H1 (cell line): ENCODE data around the gene DPM3. TPM values are rescaled to one million over a fixed set of nuclear protein-coding genes. Genes with fewer than 3 reads are reported as not detected.

Source experiments
- CTCF ChIA-PET: fragments of 300-600 bp; sonication (Branson Sonifier 250); formaldehyde crosslinking; loops from one replicate; lab custom pipeline; 2021; ENCODE audit not compliant: partially characterized antibody; lab: Charles Lee
- POLR2A ChIA-PET: fragments of 300-600 bp; sonication (Branson Sonifier 250); formaldehyde crosslinking; loops from one replicate; lab custom pipeline; 2021; ENCODE audit warnings: inconsistent platforms; ENCODE audit not compliant: partially characterized antibody; lab: Charles Lee
- DNase-seq, 2 experiments: peaks; one replicate each; pipeline versions ENCODE4 v3.0.0 to v3.0.0-alpha.2; 2010 to 2022; ENCODE audit warnings: low spot score in 2 of 2, low read depth in 1 of 2, mixed read lengths in 1 of 2
- FAIRE-seq: peaks from 2 replicates; lab custom pipeline; 2011; peaks lifted over from hg19 to GRCh38; lab: Jason Lieb, UNC
- H2AFZ ChIP-seq: 2 replicates; pipeline ENCODE4 v1.8.1; 2012; ENCODE audit warnings: low read length, inconsistent platforms
- H2AK5ac ChIP-seq: 2 replicates; pipeline ENCODE4 v1.6.1; 2013; ENCODE audit warnings: low read depth, low read length
- H2BK120ac ChIP-seq: replicated peaks from 2 replicates; pipeline ENCODE3; 2013; ENCODE audit warnings: low read depth, low read length, inconsistent platforms
- H2BK12ac ChIP-seq: 2 replicates; pipeline ENCODE4 v1.6.1; 2013; ENCODE audit warnings: low read depth, low read length
- H2BK15ac ChIP-seq: 2 replicates; pipeline ENCODE4 v1.6.1; 2013; ENCODE audit warnings: low read length
- H2BK20ac ChIP-seq: 2 replicates; pipeline ENCODE4 v1.6.1; 2013; ENCODE audit warnings: low read length
- H2BK5ac ChIP-seq: 2 replicates; pipeline ENCODE4 v1.6.1; 2013; ENCODE audit warnings: low read depth, low read length
- H3K14ac ChIP-seq: 2 replicates; pipeline ENCODE4 v1.6.1; 2013; ENCODE audit warnings: inconsistent platforms; ENCODE audit not compliant: insufficient read length
- H3K18ac ChIP-seq: 2 replicates; pipeline ENCODE4 v1.6.1; 2013; ENCODE audit warnings: low read length; ENCODE audit errors: extremely low read depth
- H3K23ac ChIP-seq: 2 replicates; pipeline ENCODE4 v1.6.1; 2013; ENCODE audit warnings: inconsistent platforms; ENCODE audit not compliant: insufficient read length
- H3K23me2 ChIP-seq: 2 replicates; pipeline ENCODE4 v1.6.1; 2013; ENCODE audit warnings: low read depth, low read length
- H3K27ac ChIP-seq: 2 replicates; pipeline ENCODE4 v1.6.1; 2011; ENCODE audit warnings: low read depth, low read length, inconsistent platforms
- H3K27me3 ChIP-seq, 4 experiments: replicated peaks in 1 of 4; 1 replicate in 1 of 4; 2 replicates in 3 of 4; pipeline versions ENCODE4 v1.6.1 to v1.8.1; 2011 to 2013; ENCODE audit warnings: low read length in 3 of 4, mild to moderate bottlenecking in 3 of 4, inconsistent platforms in 2 of 4, mixed read lengths in 2 of 4, moderate library complexity in 1 of 4; ENCODE audit not compliant: control insufficient read depth in 3 of 4, insufficient read depth in 3 of 4; ENCODE audit errors: extremely low read depth in 1 of 4
- H3K36me3 ChIP-seq, 4 experiments: 2 replicates each; pipeline versions ENCODE4 v1.6.1 to v1.8.1; 2011 to 2013; ENCODE audit warnings: mild to moderate bottlenecking in 4 of 4, low read length in 3 of 4, moderate library complexity in 2 of 4, control low read depth in 1 of 4, inconsistent platforms in 1 of 4; ENCODE audit not compliant: insufficient read depth in 4 of 4, control insufficient read depth in 2 of 4
- H3K4ac ChIP-seq: replicated peaks from 2 replicates; pipeline ENCODE3; 2013; ENCODE audit warnings: low read length, low read depth, mixed read lengths, inconsistent platforms; ENCODE audit not compliant: insufficient read length
- H3K4me1 ChIP-seq, 4 experiments: replicated peaks in 1 of 4; 1 replicate in 1 of 4; 2 replicates in 3 of 4; pipeline versions ENCODE4 v1.6.1 to v1.8.1; 2011 to 2013; ENCODE audit warnings: low read length in 3 of 4, inconsistent platforms in 2 of 4, mixed read lengths in 1 of 4; ENCODE audit not compliant: insufficient read depth in 4 of 4, control insufficient read depth in 3 of 4
- H3K4me2 ChIP-seq, 2 experiments: 2 replicates each; pipeline versions ENCODE4 v1.6.1 to v1.8.1; 2011 to 2013; ENCODE audit warnings: low read depth in 2 of 2, low read length in 2 of 2, control low read depth in 1 of 2, inconsistent platforms in 1 of 2, mild to moderate bottlenecking in 1 of 2; ENCODE audit not compliant: insufficient read depth in 1 of 2
- H3K4me3 ChIP-seq, 4 experiments: fragments of 200-600, 300-600 bp in 1 of 4; sonication (generic), shearing (Covaris generic), sonication (Bioruptor Twin) in 1 of 4; 2 replicates each; pipeline versions ENCODE4 v1.5.1 to v1.8.1; 2011 to 2016; ENCODE audit warnings: low read length in 4 of 4, low read depth in 3 of 4, control low read depth in 2 of 4, inconsistent platforms in 2 of 4, mild to moderate bottlenecking in 2 of 4, mixed read lengths in 1 of 4, moderate library complexity in 1 of 4; ENCODE audit not compliant: insufficient read depth in 2 of 4; ENCODE audit errors: extremely low read depth in 1 of 4
- H3K56ac ChIP-seq: replicated peaks from 2 replicates; pipeline ENCODE3; 2013; ENCODE audit warnings: low read depth, mild to moderate bottlenecking, mixed read lengths, low read length, inconsistent platforms; ENCODE audit not compliant: insufficient read length
- H3K79me1 ChIP-seq: 2 replicates; pipeline ENCODE4 v1.6.1; 2013; ENCODE audit warnings: low read depth, low read length, control low read depth
- H3K79me2 ChIP-seq, 2 experiments: 2 replicates each; pipeline versions ENCODE4 v1.6.1 to v1.8.1; 2012 to 2013; ENCODE audit warnings: low read length in 2 of 2, mild to moderate bottlenecking in 2 of 2, inconsistent platforms in 1 of 2; ENCODE audit not compliant: insufficient read depth in 2 of 2, control insufficient read depth in 1 of 2
- H3K9ac ChIP-seq, 4 experiments: replicated peaks in 1 of 4; 1 replicate in 1 of 4; 2 replicates in 3 of 4; pipeline versions ENCODE4 v1.6.1 to v1.8.1; 2011 to 2013; ENCODE audit warnings: low read depth in 3 of 4, low read length in 3 of 4, control low read depth in 2 of 4, mild to moderate bottlenecking in 2 of 4, moderate library complexity in 2 of 4, inconsistent platforms in 1 of 4; ENCODE audit errors: extremely low read depth in 1 of 4
- H3K9me3 ChIP-seq, 2 experiments: 2 replicates each; pipeline versions ENCODE4 v1.6.1 to v1.8.1; 2012 to 2013; ENCODE audit warnings: mild to moderate bottlenecking in 2 of 2, moderate library complexity in 2 of 2, control low read depth in 1 of 2, inconsistent platforms in 1 of 2, low read depth in 1 of 2, low read length in 1 of 2, mixed read lengths in 1 of 2; ENCODE audit not compliant: insufficient read depth in 2 of 2
- H4K20me1 ChIP-seq, 2 experiments: replicated peaks in 1 of 2; 2 replicates each; pipeline versions ENCODE3 to v1.8.1; 2011 to 2013; ENCODE audit warnings: inconsistent platforms in 2 of 2, low read length in 2 of 2, mild to moderate bottlenecking in 1 of 2; ENCODE audit not compliant: insufficient read depth in 2 of 2, control insufficient read depth in 1 of 2
- H4K5ac ChIP-seq: 2 replicates; pipeline ENCODE4 v1.6.1; 2013; ENCODE audit warnings: low read length, low read depth, mixed read lengths, inconsistent platforms; ENCODE audit not compliant: insufficient read length
- H4K8ac ChIP-seq: 2 replicates; pipeline ENCODE4 v1.8.0; 2013; ENCODE audit warnings: mild to moderate bottlenecking, moderate library complexity, low read length, inconsistent platforms; ENCODE audit not compliant: insufficient read depth; ENCODE audit errors: extremely low read depth
- H4K91ac ChIP-seq: replicated peaks from 2 replicates; pipeline ENCODE3; 2013; ENCODE audit warnings: low read length, mixed read lengths, inconsistent platforms; ENCODE audit not compliant: insufficient read length
- CHD1 ChIP-seq: IDR thresholded peaks from 2 replicates; pipeline ENCODE4 v1.6.1; 2012; ENCODE audit warnings: low read depth, low read length, improper control_type of control experiment
- EZH2 ChIP-seq: fragments of 200-600 bp; sonication (generic); IDR thresholded peaks from 2 replicates; pipeline ENCODE4 v1.7.1; 2012; ENCODE audit warnings: low read depth, mild to moderate bottlenecking, moderate library complexity, low read length, inconsistent platforms; ENCODE audit not compliant: severe bottlenecking
- HDAC2 ChIP-seq, 2 experiments: fragments of 300-600 bp in 1 of 2; sonication (generic) in 1 of 2; IDR thresholded peaks; 2 replicates each; pipeline ENCODE4 v1.6.1; 2011 to 2012; ENCODE audit warnings: low read depth in 2 of 2, low read length in 2 of 2, mild to moderate bottlenecking in 2 of 2, moderate library complexity in 2 of 2, borderline replicate concordance in 1 of 2, inconsistent platforms in 1 of 2
- JUND ChIP-seq: IDR thresholded peaks from 2 replicates; pipeline ENCODE4 v1.6.1; 2011; ENCODE audit warnings: mild to moderate bottlenecking, improper control_type of control experiment, low read length
- RAD21 ChIP-seq, 2 experiments: IDR thresholded peaks in 1 of 2; conservative IDR thresholded peaks in 1 of 2; 2 replicates each; pipeline ENCODE4 v1.6.1; 2011; ENCODE audit warnings: low read depth in 2 of 2, low read length in 2 of 2, improper control_type of control experiment in 1 of 2, inconsistent platforms in 1 of 2, mild to moderate bottlenecking in 1 of 2, moderate library complexity in 1 of 2
- SIRT6 ChIP-seq: IDR thresholded peaks from one replicate; pipeline ENCODE4 v1.7.1; 2012; ENCODE audit warnings: low read length, inconsistent platforms
- YY1 ChIP-seq: IDR thresholded peaks from 2 replicates; pipeline ENCODE4 v1.6.1; 2011; ENCODE audit warnings: low read depth, mild to moderate bottlenecking, low read length
- WGBS, 2 experiments: shearing (Covaris generic) in 1 of 2; methylation state at CpG; one replicate each; pipeline versions ENCODE4 v1.1.6 to v1.1.7; 2013 to 2015; ENCODE audit warnings: low lambda C conversion rate in 2 of 2, mixed read lengths in 2 of 2, inconsistent platforms in 1 of 2, low coverage in 1 of 2, missing lambda C conversion rate in 1 of 2; ENCODE audit not compliant: insufficient replicate concordance in 2 of 2, insufficient coverage in 1 of 2, insufficient read length in 1 of 2; ENCODE audit errors: extremely low coverage in 1 of 2, missing lambda C conversion rate in 1 of 2; 5-methylcytosine and 5-hydroxymethylcytosine counted together
- polyA plus RNA-seq, 7 experiments: library from polyadenylated mRNA; depleted of rRNA in 3 of 7; stranded (reverse) in 5 of 7; unstranded in 2 of 7; fragments of >200 nt in 5 of 7; fragments of 200-250 nt in 2 of 7; gene quantifications; 1 replicate in 5 of 7; 2 replicates in 1 of 7; 4 replicates in 1 of 7; pipeline versions ENCODE4 v1.2.1 to v1.2.3, GENCODE V29; 2011 to 2013; ENCODE audit warnings: missing spikeins in 2 of 7, mixed read lengths in 2 of 7
- total RNA-seq: library from RNA; stranded (reverse); fragmentation: NEBNext Ultra II Directional; extraction: Animal tissue kit (Norgen Biotek cat#: 25700); gene quantifications from 2 replicates; pipeline ENCODE4 v1.2.1, GENCODE V29; 2021
- TF ChIP-seq, protein P1 (sequence below): IDR thresholded peaks from 2 replicates; pipeline ENCODE4 v1.6.1; 2012; ENCODE audit warnings: low read length, inconsistent platforms

The DPM3 gene
- total and polyA plus RNA-seq, 2 of the 8 experiments (the other 6 are each of a cell fraction or from before 2014, with no cell fraction given), result 44.8 to 227 TPM

DNA sequence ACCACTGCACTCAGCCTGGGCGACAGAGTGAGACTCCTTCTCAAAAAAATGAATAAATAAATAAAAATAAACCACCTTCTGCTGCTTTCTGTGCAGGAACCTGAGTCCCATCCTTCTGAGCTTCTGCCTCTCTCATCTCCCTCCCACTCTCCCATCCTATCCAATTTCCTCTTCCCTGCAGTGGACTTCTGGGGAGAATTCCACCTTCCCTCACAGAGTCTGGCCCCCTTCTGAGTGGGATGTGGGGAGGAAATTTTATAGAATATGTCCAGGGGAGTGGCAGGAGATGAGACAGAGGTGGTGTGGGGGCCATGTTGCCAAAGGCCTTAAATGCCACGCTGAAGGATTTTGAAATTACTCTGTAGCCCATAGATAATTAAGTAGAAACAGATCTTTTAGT, 18.0 kb downstream of the DPM3 start:
- no peak overlapping the region for H4K91ac ChIP-seq
- peaks cover 13% of the 10 kb centered on the region for H3K23me2 ChIP-seq
- no peak overlapping the region for H3K4ac ChIP-seq
- ChIA-PET CTCF (interaction anchor here (0.6 to 4.8 kb wide), 5 partner anchors 27 to 66 kb away, joined by 3 to 66 read pairs (median 10); partner anchors contain the start of gene KRTCAP2), POLR2A (interaction anchor here (0.7 to 2.4 kb wide), 4 partner anchors 8 to 46 kb away, joined by 3 to 11 read pairs (median 3); partner anchors contain the start of gene SLC50A1)
- H2AK5ac ChIP-seq, result no peak overlapping the region
- no peak overlapping the region for H3K23ac ChIP-seq
- no peak overlapping the region for H3K56ac ChIP-seq
- H3K27me3 ChIP-seq, result peaks cover 27 to 35% (median 32%) of the 10 kb centered on the region in 4 experiments
- H3K4me3 ChIP-seq, result no peak overlapping the region
- H4K8ac ChIP-seq, result no peak overlapping the region; the same call in 1 of the 2 replicates
- no peak overlapping the region for H2BK20ac ChIP-seq
- no peaks in the 10 kb centered on the region for H3K79me2 ChIP-seq
- H2BK12ac ChIP-seq, result no peak overlapping the region
- WGBS, 2 experiments, result 83% methylated on average over 2 of the region's 2 CpGs; no CpG with 5 or more reads in 1 of the 2 experiments
- H4K5ac ChIP-seq, result no peak overlapping the region
- H3K27ac ChIP-seq, result no peak overlapping the region
- no peak overlapping the region for H2AFZ ChIP-seq
- H3K18ac ChIP-seq, result no peak overlapping the region
- H3K14ac ChIP-seq, result no peak overlapping the region
- H3K9ac ChIP-seq, result no peak overlapping the region
- H2BK5ac ChIP-seq, result no peak overlapping the region
- H3K4me1 ChIP-seq, result peaks cover 0 to 25% (median 17%) of the 10 kb centered on the region in 4 experiments; a peak in 6 of 7 replicates
- no peaks in the 10 kb centered on the region for H3K9me3 ChIP-seq
- H4K20me1 ChIP-seq, result no peaks in the 10 kb centered on the region
- H3K36me3 ChIP-seq, result no peaks in the 10 kb centered on the region
- no peak overlapping the region for H3K4me2 ChIP-seq
- FAIRE-seq, result no peak
- no peak overlapping the region for H2BK120ac ChIP-seq
- H2BK15ac ChIP-seq, result no peak overlapping the region
- TF ChIP-seq EZH2, result no peak
- TF ChIP-seq CHD1, result no peak
- no peak for TF ChIP-seq JUND
- no peak for TF ChIP-seq HDAC2 (IDR thresholded peaks at IDR 0.05; ENCODE audit: borderline replicate concordance in 1 of 2, low read depth in 2 of 2, low read length in 2 of 2)
- TF ChIP-seq, protein P1, sequence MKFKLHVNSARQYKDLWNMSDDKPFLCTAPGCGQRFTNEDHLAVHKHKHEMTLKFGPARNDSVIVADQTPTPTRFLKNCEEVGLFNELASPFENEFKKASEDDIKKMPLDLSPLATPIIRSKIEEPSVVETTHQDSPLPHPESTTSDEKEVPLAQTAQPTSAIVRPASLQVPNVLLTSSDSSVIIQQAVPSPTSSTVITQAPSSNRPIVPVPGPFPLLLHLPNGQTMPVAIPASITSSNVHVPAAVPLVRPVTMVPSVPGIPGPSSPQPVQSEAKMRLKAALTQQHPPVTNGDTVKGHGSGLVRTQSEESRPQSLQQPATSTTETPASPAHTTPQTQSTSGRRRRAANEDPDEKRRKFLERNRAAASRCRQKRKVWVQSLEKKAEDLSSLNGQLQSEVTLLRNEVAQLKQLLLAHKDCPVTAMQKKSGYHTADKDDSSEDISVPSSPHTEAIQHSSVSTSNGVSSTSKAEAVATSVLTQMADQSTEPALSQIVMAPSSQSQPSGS, result no peak
- no peak for TF ChIP-seq RAD21 (IDR thresholded peaks at IDR 0.05 in 1 of 2, conservative IDR thresholded peaks at IDR 0.05 in 1 of 2; ENCODE audit: low read depth in 2 of 2, low read length in 2 of 2)
- no peak for TF ChIP-seq YY1
- no peak for TF ChIP-seq SIRT6
- no peak for DNase-seq
- no peaks in the 10 kb centered on the region for H3K79me1 ChIP-seq
